ENCODE data around the gene RBFOX2.
A peak's percentile ranks its signal among the peaks of the same experiment; 100 is the strongest.

The RBFOX2 gene

DNA sequence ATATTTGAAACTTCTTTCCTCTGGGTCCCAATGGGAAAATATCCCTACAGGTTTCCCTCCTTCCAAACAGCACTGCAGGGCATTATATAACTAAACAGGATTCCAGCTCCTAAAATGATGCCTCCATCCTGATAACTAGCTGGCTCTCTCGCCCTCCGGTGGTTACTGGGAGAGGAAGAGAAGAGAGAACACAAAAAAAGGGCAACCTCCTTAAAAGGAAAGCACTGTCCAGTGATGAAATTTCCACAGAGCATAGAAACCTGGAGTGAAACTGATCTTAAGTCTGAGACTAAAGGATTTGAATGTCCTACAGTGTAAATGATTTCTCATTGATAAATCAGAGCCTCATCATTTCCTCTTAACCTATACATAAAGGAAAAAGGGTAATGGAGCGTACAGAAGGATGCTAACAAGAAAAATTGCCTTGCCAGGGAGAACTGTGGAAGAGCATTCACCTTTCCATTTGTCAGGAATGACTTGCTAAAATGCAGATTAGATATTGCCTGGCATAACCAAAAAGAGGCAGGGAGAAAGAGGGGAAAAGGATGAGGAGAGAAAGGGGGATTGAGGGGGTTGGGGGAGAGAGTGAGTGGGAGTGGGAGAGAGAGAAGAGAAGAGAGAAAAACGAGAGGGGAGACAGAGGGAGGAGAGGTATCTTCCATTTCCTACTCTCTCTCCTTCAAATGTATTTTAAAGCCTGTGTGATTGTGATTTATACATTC is 189.6 kb downstream of the RBFOX2 start:
- DNase-seq (ENCODE audit: low read depth) = peak; percentile 38
- TF ChIP-seq, protein P1, sequence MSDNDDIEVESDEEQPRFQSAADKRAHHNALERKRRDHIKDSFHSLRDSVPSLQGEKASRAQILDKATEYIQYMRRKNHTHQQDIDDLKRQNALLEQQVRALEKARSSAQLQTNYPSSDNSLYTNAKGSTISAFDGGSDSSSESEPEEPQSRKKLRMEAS (IDR thresholded peaks at IDR 0.05; ENCODE audit: low read depth, low read length) = no peak
- TF ChIP-seq, protein P2, sequence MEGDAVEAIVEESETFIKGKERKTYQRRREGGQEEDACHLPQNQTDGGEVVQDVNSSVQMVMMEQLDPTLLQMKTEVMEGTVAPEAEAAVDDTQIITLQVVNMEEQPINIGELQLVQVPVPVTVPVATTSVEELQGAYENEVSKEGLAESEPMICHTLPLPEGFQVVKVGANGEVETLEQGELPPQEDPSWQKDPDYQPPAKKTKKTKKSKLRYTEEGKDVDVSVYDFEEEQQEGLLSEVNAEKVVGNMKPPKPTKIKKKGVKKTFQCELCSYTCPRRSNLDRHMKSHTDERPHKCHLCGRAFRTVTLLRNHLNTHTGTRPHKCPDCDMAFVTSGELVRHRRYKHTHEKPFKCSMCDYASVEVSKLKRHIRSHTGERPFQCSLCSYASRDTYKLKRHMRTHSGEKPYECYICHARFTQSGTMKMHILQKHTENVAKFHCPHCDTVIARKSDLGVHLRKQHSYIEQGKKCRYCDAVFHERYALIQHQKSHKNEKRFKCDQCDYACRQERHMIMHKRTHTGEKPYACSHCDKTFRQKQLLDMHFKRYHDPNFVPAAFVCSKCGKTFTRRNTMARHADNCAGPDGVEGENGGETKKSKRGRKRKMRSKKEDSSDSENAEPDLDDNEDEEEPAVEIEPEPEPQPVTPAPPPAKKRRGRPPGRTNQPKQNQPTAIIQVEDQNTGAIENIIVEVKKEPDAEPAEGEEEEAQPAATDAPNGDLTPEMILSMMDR (IDR thresholded peaks at IDR 0.05; ENCODE audit: low read depth, low read length) = peak; percentile 44
- TF ChIP-seq POLR2A (IDR thresholded peaks at IDR 0.05; ENCODE audit: extremely low read depth, insufficient read length) = no peak
- no peak overlapping the region for H3K4me3 ChIP-seq (ENCODE audit: low read depth, low read length)

DNA sequence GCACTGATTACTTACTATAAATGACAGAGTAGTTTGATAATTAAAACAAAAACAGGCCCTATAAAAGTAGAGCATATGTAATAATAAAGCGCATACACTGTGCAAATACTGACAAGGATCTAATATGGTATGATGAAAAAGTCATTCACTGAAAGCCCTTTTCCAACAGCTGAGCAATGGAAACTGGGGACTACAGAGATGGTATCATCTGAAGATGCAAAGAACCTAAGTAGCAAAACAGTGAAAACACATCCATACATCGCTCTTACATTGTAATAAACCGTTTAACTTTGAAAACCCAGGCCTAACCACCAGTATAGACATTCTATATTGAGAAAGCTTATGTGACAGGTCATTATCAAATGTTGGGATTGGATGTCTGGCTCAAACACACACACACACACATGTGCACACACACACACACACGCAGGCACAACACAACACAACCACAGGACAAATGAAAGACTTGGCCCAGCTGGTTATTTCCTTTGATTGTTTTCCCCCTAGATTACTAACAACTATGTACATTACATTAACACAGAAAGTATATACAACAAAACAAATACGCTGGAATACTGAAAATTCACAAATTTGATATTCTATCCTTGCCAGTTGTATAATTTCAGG is 191.4 kb downstream of the RBFOX2 start:
- H3K4me3 ChIP-seq (ENCODE audit: low read depth, low read length) = no peak overlapping the region
- DNase-seq (ENCODE audit: low read depth) = no peak
- TF ChIP-seq POLR2A (IDR thresholded peaks at IDR 0.05; ENCODE audit: extremely low read depth, insufficient read length) (no peak), MYC (IDR thresholded peaks at IDR 0.05; ENCODE audit: low read depth, low read length) (no peak)
- TF ChIP-seq, protein P2 (IDR thresholded peaks at IDR 0.05; ENCODE audit: low read depth, low read length) = no peak
- TF ChIP-seq, protein P1 (IDR thresholded peaks at IDR 0.05; ENCODE audit: low read depth, low read length) = no peak

GRCh38 chr22:35835998-35836691 is 192.5 kb downstream of the RBFOX2 start:
- H3K4me3 ChIP-seq (ENCODE audit: low read depth, low read length) = no peak overlapping the region
- no peak for DNase-seq (ENCODE audit: low read depth)

DNA sequence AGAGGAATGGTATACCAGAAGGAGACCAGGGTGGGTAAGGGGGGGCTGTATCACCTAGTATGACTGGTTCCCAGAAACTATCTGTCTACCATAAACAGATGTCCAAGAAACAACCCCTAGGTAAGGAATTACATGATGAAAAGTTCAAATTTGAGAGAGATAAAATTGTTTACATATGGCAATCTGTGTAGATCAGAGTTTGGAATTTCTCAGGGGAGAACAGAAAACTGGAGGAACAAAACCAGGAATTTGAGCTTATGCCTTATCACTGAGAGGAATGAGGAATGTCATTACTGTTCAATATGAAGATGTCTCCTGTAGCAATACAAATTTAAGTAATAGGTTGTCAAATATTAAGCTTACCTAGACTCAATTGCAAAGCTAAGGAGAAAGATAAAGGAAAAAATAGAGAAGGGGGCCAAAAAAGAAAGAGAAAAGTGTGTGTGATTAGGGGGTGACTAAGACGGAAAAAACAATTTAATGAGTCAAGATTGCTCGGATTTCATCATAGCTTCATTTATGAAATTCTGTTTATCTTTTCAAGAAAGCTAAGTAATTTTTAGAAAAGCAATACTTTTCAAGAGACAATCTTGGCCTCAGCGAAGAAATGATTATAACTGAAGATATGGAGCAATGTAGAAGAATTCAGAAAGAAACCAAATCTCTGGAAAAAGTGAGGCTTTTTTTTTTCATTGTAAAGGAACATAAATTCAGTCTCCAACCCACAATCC is 193.2 kb downstream of the RBFOX2 start:
- DNase-seq (ENCODE audit: low read depth) = no peak
- TF ChIP-seq POLR2A (IDR thresholded peaks at IDR 0.05; ENCODE audit: extremely low read depth, insufficient read length) = no peak
- no peak for TF ChIP-seq MYC (IDR thresholded peaks at IDR 0.05; ENCODE audit: low read depth, low read length)
- TF ChIP-seq, protein P1 (IDR thresholded peaks at IDR 0.05; ENCODE audit: low read depth, low read length) = no peak
- TF ChIP-seq, protein P2 (IDR thresholded peaks at IDR 0.05; ENCODE audit: low read depth, low read length) = no peak
- H3K4me3 ChIP-seq (ENCODE audit: low read depth, low read length) = no peak overlapping the region

More at GRCh38 chr22:35835998-35836691, 192.5 kb downstream of the RBFOX2 start:
- TF ChIP-seq POLR2A (IDR thresholded peaks at IDR 0.05; ENCODE audit: extremely low read depth, insufficient read length) (no peak), MYC (IDR thresholded peaks at IDR 0.05; ENCODE audit: low read depth, low read length) (no peak)
- TF ChIP-seq, protein P1 (IDR thresholded peaks at IDR 0.05; ENCODE audit: low read depth, low read length) = no peak
- TF ChIP-seq, protein P2 (IDR thresholded peaks at IDR 0.05; ENCODE audit: low read depth, low read length) = no peak

- H3K4me3 ChIP-seq (ENCODE audit: low read depth, low read length) = no peak overlapping the region
- TF ChIP-seq, protein P1 (IDR thresholded peaks at IDR 0.05; ENCODE audit: low read depth, low read length) = no peak
- TF ChIP-seq POLR2A (IDR thresholded peaks at IDR 0.05; ENCODE audit: extremely low read depth, insufficient read length) (no peak), MYC (IDR thresholded peaks at IDR 0.05; ENCODE audit: low read depth, low read length) (no peak)
- TF ChIP-seq, protein P2 (IDR thresholded peaks at IDR 0.05; ENCODE audit: low read depth, low read length) = no peak
- no peak for DNase-seq (ENCODE audit: low read depth)
Observed at GRCh38 chr22:35834061-35834460, 194.6 kb downstream of the RBFOX2 start.
